Caco-2 (cell line): ENCODE results near the gene CHRM2. TPM values are rescaled to one million over a fixed set of nuclear protein-coding genes. Genes with fewer than 3 reads are reported as not detected.

Experiments used
- BruUV-seq: library from RNA; stranded (reverse); fragments of 400-500 nt; replicated peaks from 2 replicates; lab custom pipeline; 2021; lab: Mats Ljungman, UMichigan
- CTCF ChIA-PET: fragments of 300-600 bp; sonication (Branson Sonifier 250); formaldehyde crosslinking; loops from one replicate; lab custom pipeline; 2022; ENCODE audit warnings: antibody characterized with exemption; lab: Charles Lee
- POLR2A ChIA-PET: fragments of 300-600 bp; sonication (Branson Sonifier 250); formaldehyde crosslinking; loops from one replicate; lab custom pipeline; 2022; ENCODE audit warnings: antibody characterized with exemption; lab: Charles Lee
- DNase-seq, 2 experiments: peaks; one replicate each; pipeline versions ENCODE4 v3.0.0 to v3.0.0-alpha.2; 2020 to 2022
- H3K27me3 ChIP-seq: replicated peaks from 2 replicates; pipeline ENCODE4 v1.6.0; 2011; ENCODE audit warnings: low read length; ENCODE audit not compliant: control insufficient read depth, insufficient read depth
- H3K36me3 ChIP-seq: 2 replicates; pipeline ENCODE4 v1.5.1; 2011; ENCODE audit warnings: low read length; ENCODE audit not compliant: control insufficient read depth, insufficient read depth
- H3K4me1 ChIP-seq: fragments of 250-450 bp; sonication (Bioruptor Pico); 2 replicates; pipeline ENCODE4 v1.5.1; 2020; ENCODE audit warnings: mild to moderate bottlenecking
- H3K4me3 ChIP-seq: 2 replicates; pipeline ENCODE4 v1.5.1; 2011; ENCODE audit warnings: low read depth, mild to moderate bottlenecking, control low read depth, low read length
- H3K9me3 ChIP-seq: fragments of 250-450 bp; sonication (Bioruptor Pico); 2 replicates; pipeline ENCODE4 v1.5.1; 2020; ENCODE audit warnings: mild to moderate bottlenecking, moderate library complexity
- H3K27ac Mint-ChIP-seq: one replicate; pipeline ENCODE4 v1.8.0; 2022; ENCODE audit warnings: mixed read lengths; ENCODE audit not compliant: unreplicated experiment
- H3K27me3 Mint-ChIP-seq: one replicate; pipeline ENCODE4 v1.8.0; 2022; ENCODE audit warnings: mixed read lengths; ENCODE audit not compliant: insufficient read depth, unreplicated experiment
- H3K36me3 Mint-ChIP-seq: one replicate; pipeline ENCODE4 v1.8.0; 2022; ENCODE audit warnings: mild to moderate bottlenecking, mixed read lengths; ENCODE audit not compliant: insufficient read depth, unreplicated experiment
- H3K4me1 Mint-ChIP-seq: one replicate; pipeline ENCODE4 v1.8.0; 2022; ENCODE audit warnings: low read depth, mixed read lengths; ENCODE audit not compliant: unreplicated experiment
- H3K4me3 Mint-ChIP-seq: one replicate; pipeline ENCODE4 v1.8.0; 2022; ENCODE audit warnings: mild to moderate bottlenecking, moderate library complexity, mixed read lengths; ENCODE audit not compliant: unreplicated experiment
- H3K9me3 Mint-ChIP-seq: one replicate; pipeline ENCODE4 v1.8.0; 2022; ENCODE audit warnings: mixed read lengths; ENCODE audit not compliant: unreplicated experiment
- CTCF ChIP-seq, 2 experiments: fragments of 200-600 bp in 1 of 2; IDR thresholded peaks; 1 replicate in 1 of 2; 2 replicates in 1 of 2; pipeline versions ENCODE4 v1.5.1 to v1.8.0; 2011 to 2022; ENCODE audit warnings: antibody characterized with exemption in 1 of 2, control low read depth in 1 of 2, inconsistent platforms in 1 of 2, low read depth in 1 of 2, low read length in 1 of 2, mild to moderate bottlenecking in 1 of 2, moderate library complexity in 1 of 2; ENCODE audit not compliant: insufficient read depth in 1 of 2, severe bottlenecking in 1 of 2, unreplicated experiment in 1 of 2
- intact Hi-C: fragments of 100-400 bp; cut with micrococcal nuclease; formaldehyde crosslinking; loops from one replicate; pipeline ENCODE4 v1.10.0; 2022; ENCODE audit not compliant: unreplicated experiment
- total RNA-seq: library from RNA; stranded (reverse); gene quantifications from 2 replicates; pipeline ENCODE4 v1.2.3, GENCODE V29; 2022

The CHRM2 gene
- total RNA-seq, 1 experiment from 2014 or later = not detected

GRCh38 chr7:136942994-136943393 is 74.5 kb downstream of the CHRM2 start:
- no TSS peak for BruUV-seq
- H3K27me3 Mint-ChIP-seq = no peaks in the 10 kb centered on the region
- Histone ChIP-seq H3K27me3 (no peaks in the 10 kb centered on the region), H3K4me1 (no peaks in the 10 kb centered on the region), H3K4me3 (no peak overlapping the region), H3K36me3 (no peaks in the 10 kb centered on the region), H3K9me3 (no peaks in the 10 kb centered on the region)
- no peak for DNase-seq
- no peaks in the 10 kb centered on the region for H3K4me1 Mint-ChIP-seq
- no peak for TF ChIP-seq CTCF (IDR thresholded peaks at IDR 0.05; ENCODE audit: insufficient read depth in 1 of 2, low read depth in 1 of 2, low read length in 1 of 2, severe bottlenecking in 1 of 2, unreplicated experiment in 1 of 2)
- no peaks in the 10 kb centered on the region for H3K9me3 Mint-ChIP-seq
- H3K36me3 Mint-ChIP-seq = no peaks in the 10 kb centered on the region
- intact Hi-C loops = no loop called here
- no peak overlapping the region for H3K4me3 Mint-ChIP-seq
- no peak overlapping the region for H3K27ac Mint-ChIP-seq
- CTCF ChIA-PET = no interaction called here
- POLR2A ChIA-PET = no interaction called here

- Histone ChIP-seq H3K27me3 (no peaks in the 10 kb centered on the region), H3K9me3 (no peaks in the 10 kb centered on the region), H3K4me1 (no peaks in the 10 kb centered on the region), H3K36me3 (no peaks in the 10 kb centered on the region), H3K4me3 (no peak overlapping the region)
- Mint-ChIP-seq H3K27ac (no peak overlapping the region), H3K9me3 (no peaks in the 10 kb centered on the region), H3K4me1 (no peaks in the 10 kb centered on the region), H3K27me3 (no peaks in the 10 kb centered on the region), H3K4me3 (no peak overlapping the region), H3K36me3 (no peaks in the 10 kb centered on the region)
- ChIA-PET POLR2A (no interaction called here), CTCF (no interaction called here)
- BruUV-seq = no TSS peak
- TF ChIP-seq CTCF (IDR thresholded peaks at IDR 0.05; ENCODE audit: insufficient read depth in 1 of 2, low read depth in 1 of 2, low read length in 1 of 2, severe bottlenecking in 1 of 2, unreplicated experiment in 1 of 2) = no peak
- DNase-seq = no peak
- intact Hi-C loops = no loop called here
These were observed 78.9 kb downstream of the CHRM2 start for GRCh38 chr7:136947347-136947746.

- POLR2A ChIA-PET = no interaction called here
- no peaks in the 10 kb centered on the region for H3K9me3 ChIP-seq
- no peak overlapping the region for H3K4me3 ChIP-seq
- intact Hi-C loops = no loop called here
- Mint-ChIP-seq H3K27me3 (no peaks in the 10 kb centered on the region), H3K4me3 (no peak overlapping the region), H3K9me3 (no peaks in the 10 kb centered on the region), H3K4me1 (no peaks in the 10 kb centered on the region), H3K36me3 (no peaks in the 10 kb centered on the region), H3K27ac (no peak overlapping the region)
- H3K36me3 ChIP-seq = no peaks in the 10 kb centered on the region
- no peaks in the 10 kb centered on the region for H3K4me1 ChIP-seq
- DNase-seq = no peak
- CTCF ChIA-PET = no interaction called here
- H3K27me3 ChIP-seq = no peaks in the 10 kb centered on the region
- BruUV-seq = no TSS peak
- TF ChIP-seq CTCF (IDR thresholded peaks at IDR 0.05; ENCODE audit: insufficient read depth in 1 of 2, low read depth in 1 of 2, low read length in 1 of 2, severe bottlenecking in 1 of 2, unreplicated experiment in 1 of 2) = no peak
These were observed 81.9 kb downstream of the CHRM2 start for GRCh38 chr7:136950331-136950730.
